ENCODE data around the gene S100A10. TPM values are rescaled to one million over a fixed set of nuclear protein-coding genes. Genes with fewer than 3 reads are reported as not detected.
A peak's percentile ranks its signal among the peaks of the same experiment; 100 is the strongest.

The S100A10 gene
- total and polyA plus RNA-seq, 10 donors, result 45.6 to 167 (median 79.0) TPM

- no peak for DNase-seq
- Histone ChIP-seq H3K4me3 (no peak overlapping the region), H3K27ac (peak overlapping the region in 2 of 8 donors; percentile 14 to 70), H3K4me1 (peaks cover 0 to 19% (median 10%) of the 10 kb centered on the region in 6 donors), H3K27me3 (replicated peaks in 1 of 7) (peaks cover 0 to 44% (median 0%) of the 10 kb centered on the region in 7 donors), H3K9me3 (no peaks in the 10 kb centered on the region), H3K36me3 (no peaks in the 10 kb centered on the region)
- TF ChIP-seq POLR2AphosphoS5 (IDR thresholded peaks at IDR 0.05), result no peak
- TF ChIP-seq POLR2A (IDR thresholded peaks at IDR 0.05), result no peak
- TF ChIP-seq CTCF (IDR thresholded peaks at IDR 0.05 in 8 of 11, conservative IDR thresholded peaks at IDR 0.05 in 3 of 11), result no peak
- intact Hi-C loops (cut with DNase I; ENCODE audit: low total_unique reads), result no loop called here
- 54 to 77% (median 63%) methylated on average over 4 of the region's 4 CpGs for WGBS, 5 donors
Observed at GRCh38 chr1:152000964-152001630, 7.4 kb upstream of the S100A10 start.

- no peak overlapping the region for H3K4me3 ChIP-seq
- H3K27ac ChIP-seq, result no peak overlapping the region
- DNase-seq, result no peak
- intact Hi-C loops (cut with DNase I; ENCODE audit: low total_unique reads), result loop anchor here (5.0 kb wide), 1 partner anchor 66 kb away; no protein-coding TSS in a partner anchor
- no peaks in the 10 kb centered on the region for H3K36me3 ChIP-seq
- H3K9me3 ChIP-seq, result no peaks in the 10 kb centered on the region
- no peak for TF ChIP-seq POLR2AphosphoS5 (IDR thresholded peaks at IDR 0.05)
- no peak for TF ChIP-seq POLR2A (IDR thresholded peaks at IDR 0.05)
- TF ChIP-seq CTCF (IDR thresholded peaks at IDR 0.05 in 8 of 11, conservative IDR thresholded peaks at IDR 0.05 in 3 of 11), result no peak
- H3K4me1 ChIP-seq, result peaks cover 0 to 34% (median 23%) of the 10 kb centered on the region in 6 donors
- peaks cover 0 to 34% (median 0%) of the 10 kb centered on the region in 7 donors for H3K27me3 ChIP-seq (replicated peaks in 1 of 7)
Observed at GRCh38 chr1:151998611-151999362, 5.1 kb upstream of the S100A10 start.

- 91 to 100% (median 93%) methylated on average over 1 of the region's 1 CpG for WGBS, 5 donors
- TF ChIP-seq POLR2A (IDR thresholded peaks at IDR 0.05), result no peak
- no peak for TF ChIP-seq CTCF (IDR thresholded peaks at IDR 0.05 in 8 of 11, conservative IDR thresholded peaks at IDR 0.05 in 3 of 11)
- TF ChIP-seq POLR2AphosphoS5 (IDR thresholded peaks at IDR 0.05), result no peak
- H3K27ac ChIP-seq, result no peak overlapping the region
- DNase-seq, result no peak
- H3K36me3 ChIP-seq, result no peaks in the 10 kb centered on the region
- intact Hi-C loops (cut with DNase I; ENCODE audit: low total_unique reads), result loop anchor here (5.0 kb wide), 1 partner anchor 65 kb away; no protein-coding TSS in a partner anchor
- H3K4me1 ChIP-seq, result peaks cover 4 to 49% (median 33%) of the 10 kb centered on the region in 6 donors
- H3K27me3 ChIP-seq (replicated peaks in 1 of 7), result peaks cover 0 to 34% (median 3%) of the 10 kb centered on the region in 7 donors
- H3K9me3 ChIP-seq, result no peaks in the 10 kb centered on the region
- H3K4me3 ChIP-seq, result no peak overlapping the region
Observed at GRCh38 chr1:151997284-151997570, 3.6 kb upstream of the S100A10 start.

GRCh38 chr1:151995774-151996173, 2.1 kb upstream of the S100A10 start:
- intact Hi-C loops (cut with DNase I; ENCODE audit: low total_unique reads), result loop anchor here (5.0 kb wide), 1 partner anchor 63 kb away; no protein-coding TSS in a partner anchor
- H3K36me3 ChIP-seq, result no peaks in the 10 kb centered on the region
- WGBS, 5 donors, result 83 to 92% (median 88%) methylated on average over 2 of the region's 2 CpGs
- H3K4me1 ChIP-seq, result peaks cover 5 to 52% (median 38%) of the 10 kb centered on the region in 6 donors
- no peak overlapping the region for H3K27ac ChIP-seq
- no peak for TF ChIP-seq CTCF (IDR thresholded peaks at IDR 0.05 in 8 of 11, conservative IDR thresholded peaks at IDR 0.05 in 3 of 11)
- no peak for TF ChIP-seq POLR2A (IDR thresholded peaks at IDR 0.05)
- TF ChIP-seq POLR2AphosphoS5 (IDR thresholded peaks at IDR 0.05), result no peak
- H3K4me3 ChIP-seq, result no peak overlapping the region
- peaks cover 0 to 25% (median 3%) of the 10 kb centered on the region in 7 donors for H3K27me3 ChIP-seq (replicated peaks in 1 of 7)
- H3K9me3 ChIP-seq, result no peaks in the 10 kb centered on the region
- DNase-seq, result no peak
